GM21381 (cell line): Measurements from ENCODE around the gene SH3PXD2A.
A peak's percentile ranks its signal among the peaks of the same experiment; 100 is the strongest.

Experiments used
- ATAC-seq: cut with Tn5 transposase; IDR thresholded peaks from one replicate; pipeline ENCODE4 v1.9.1; 2021; ENCODE audit warnings: mild to moderate bottlenecking, moderate library complexity; ENCODE audit not compliant: unreplicated experiment

Gene SH3PXD2A

GRCh38 chr10:103709341-103709920, 145.9 kb downstream of the SH3PXD2A start:
- no peak for ATAC-seq

- no peak for ATAC-seq
Measured at GRCh38 chr10:103708627-103709288, 146.6 kb downstream of the SH3PXD2A start.

- ATAC-seq = no peak
Measured at GRCh38 chr10:103707956-103708626, 147.3 kb downstream of the SH3PXD2A start.

GRCh38 chr10:103706762-103707161, 148.6 kb downstream of the SH3PXD2A start:
- ATAC-seq = no peak

GRCh38 chr10:103706047-103706446, 149.3 kb downstream of the SH3PXD2A start:
- ATAC-seq = no peak

GRCh38 chr10:103703941-103704919, 151.1 kb downstream of the SH3PXD2A start:
- no peak for ATAC-seq

GRCh38 chr10:103701380-103702222, 153.8 kb downstream of the SH3PXD2A start:
- no peak for ATAC-seq

GRCh38 chr10:103700436-103700715, 155.0 kb downstream of the SH3PXD2A start:
- no peak for ATAC-seq

- no peak for ATAC-seq
Measured at GRCh38 chr10:103699611-103700435, 155.6 kb downstream of the SH3PXD2A start.

- ATAC-seq = no peak
Measured at GRCh38 chr10:103698266-103698665, 157.1 kb downstream of the SH3PXD2A start.

- ATAC-seq = no peak
Measured at GRCh38 chr10:103697787-103698186, 157.6 kb downstream of the SH3PXD2A start.

- ATAC-seq = peak; percentile 35
Measured at GRCh38 chr10:103696411-103697145, 158.8 kb downstream of the SH3PXD2A start.

- ATAC-seq = peak; percentile 9
Measured at GRCh38 chr10:103696094-103696410, 159.3 kb downstream of the SH3PXD2A start.

- no peak for ATAC-seq
Measured at GRCh38 chr10:103695584-103696005, 159.8 kb downstream of the SH3PXD2A start.

GRCh38 chr10:103693812-103694205, 161.6 kb downstream of the SH3PXD2A start:
- no peak for ATAC-seq

- peak; percentile 24 for ATAC-seq
Measured at GRCh38 chr10:103692952-103693811, 162.2 kb downstream of the SH3PXD2A start.

GRCh38 chr10:103692436-103692951, 162.9 kb downstream of the SH3PXD2A start:
- ATAC-seq = peak; percentile 57
